Hepatocyte (in vitro differentiated cells): ENCODE data around the gene TST.

Experiments
- EZH2 ChIP-seq: fragments of 200-600 bp; sonication (generic); IDR thresholded peaks from 2 replicates; pipeline ENCODE4 v1.6.1; 2016; ENCODE audit warnings: antibody characterized with exemption, mild to moderate bottlenecking, borderline replicate concordance
- EZH2phosphoT487 ChIP-seq: fragments of 200-600 bp; sonication (generic); IDR thresholded peaks from one replicate; pipeline ENCODE4 v1.6.1; 2018; ENCODE audit warnings: antibody characterized with exemption, mild to moderate bottlenecking, low read depth, moderate library complexity; ENCODE audit not compliant: unreplicated experiment, severe bottlenecking
- TF ChIP-seq, protein P1 (sequence below): fragments of 200-600 bp; sonication (generic); IDR thresholded peaks from 2 replicates; pipeline ENCODE4 v1.5.1; 2016; ENCODE audit warnings: antibody characterized with exemption, mild to moderate bottlenecking; ENCODE audit not compliant: poor library complexity

DNA sequence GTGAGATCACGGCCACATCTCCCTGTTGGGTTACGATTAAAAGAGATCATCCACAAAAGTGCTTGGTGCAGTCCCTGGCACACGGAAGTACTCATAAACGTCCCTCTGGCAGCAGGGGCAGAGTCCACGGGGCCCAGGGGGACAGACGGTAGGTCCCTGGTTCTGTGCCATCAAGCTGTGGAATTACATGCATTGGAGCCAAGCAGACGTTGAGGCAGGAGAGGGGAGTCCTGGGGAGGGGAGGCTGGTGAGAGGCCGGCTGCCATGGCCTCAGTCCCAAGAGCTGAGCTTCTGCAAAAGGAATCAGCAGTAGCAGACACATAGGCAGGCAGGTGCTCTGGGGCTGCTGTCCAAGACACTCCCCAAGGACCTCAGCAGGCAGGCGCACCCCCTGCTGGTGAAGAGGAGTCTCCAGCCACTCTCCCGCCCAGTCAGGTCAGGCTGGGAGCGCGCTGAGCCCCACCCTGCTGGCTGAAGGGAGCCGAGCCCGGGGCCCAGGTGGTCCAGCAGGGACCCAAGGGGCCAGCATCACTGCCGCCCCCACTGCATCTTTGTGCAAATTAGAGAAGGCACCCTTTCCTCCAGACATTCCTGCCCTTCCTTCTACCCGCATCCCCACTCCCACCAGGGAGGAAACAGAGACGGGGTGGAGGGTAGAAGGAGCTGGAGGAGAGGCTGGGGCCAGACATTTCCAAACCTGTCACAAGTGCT is 24.7 kb upstream of the TST start:
- TF ChIP-seq, protein P1, sequence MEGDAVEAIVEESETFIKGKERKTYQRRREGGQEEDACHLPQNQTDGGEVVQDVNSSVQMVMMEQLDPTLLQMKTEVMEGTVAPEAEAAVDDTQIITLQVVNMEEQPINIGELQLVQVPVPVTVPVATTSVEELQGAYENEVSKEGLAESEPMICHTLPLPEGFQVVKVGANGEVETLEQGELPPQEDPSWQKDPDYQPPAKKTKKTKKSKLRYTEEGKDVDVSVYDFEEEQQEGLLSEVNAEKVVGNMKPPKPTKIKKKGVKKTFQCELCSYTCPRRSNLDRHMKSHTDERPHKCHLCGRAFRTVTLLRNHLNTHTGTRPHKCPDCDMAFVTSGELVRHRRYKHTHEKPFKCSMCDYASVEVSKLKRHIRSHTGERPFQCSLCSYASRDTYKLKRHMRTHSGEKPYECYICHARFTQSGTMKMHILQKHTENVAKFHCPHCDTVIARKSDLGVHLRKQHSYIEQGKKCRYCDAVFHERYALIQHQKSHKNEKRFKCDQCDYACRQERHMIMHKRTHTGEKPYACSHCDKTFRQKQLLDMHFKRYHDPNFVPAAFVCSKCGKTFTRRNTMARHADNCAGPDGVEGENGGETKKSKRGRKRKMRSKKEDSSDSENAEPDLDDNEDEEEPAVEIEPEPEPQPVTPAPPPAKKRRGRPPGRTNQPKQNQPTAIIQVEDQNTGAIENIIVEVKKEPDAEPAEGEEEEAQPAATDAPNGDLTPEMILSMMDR, result peak; percentile 63
- TF ChIP-seq EZH2 (no peak), EZH2phosphoT487 (no peak)
